Endothelial cell (in vitro differentiated cells): ENCODE data around the gene DYNC2H1. TPM values are rescaled to one million over a fixed set of nuclear protein-coding genes. Genes with fewer than 3 reads are reported as not detected.

ENCODE experiments used
- DNase-seq: peaks from one replicate; pipeline ENCODE4 v3.0.0; 2021; ENCODE audit warnings: low spot score
- H3K27ac Mint-ChIP-seq: one replicate; pipeline ENCODE4 v1.8.0; 2021; ENCODE audit warnings: mixed read lengths, inconsistent platforms; ENCODE audit not compliant: unreplicated experiment
- H3K27me3 Mint-ChIP-seq: one replicate; pipeline ENCODE4 v1.8.0; 2021; ENCODE audit warnings: mild to moderate bottlenecking, moderate library complexity, mixed read lengths, inconsistent platforms; ENCODE audit not compliant: unreplicated experiment
- H3K36me3 Mint-ChIP-seq: one replicate; pipeline ENCODE4 v1.8.0; 2021; ENCODE audit warnings: mild to moderate bottlenecking, low read depth, mixed read lengths, inconsistent platforms; ENCODE audit not compliant: unreplicated experiment
- H3K4me1 Mint-ChIP-seq: one replicate; pipeline ENCODE4 v1.8.0; 2021; ENCODE audit warnings: mild to moderate bottlenecking, mixed read lengths, inconsistent platforms; ENCODE audit not compliant: unreplicated experiment
- H3K4me3 Mint-ChIP-seq: one replicate; pipeline ENCODE4 v1.8.0; 2021; ENCODE audit warnings: mild to moderate bottlenecking, mixed read lengths, inconsistent platforms; ENCODE audit not compliant: unreplicated experiment
- H3K9me3 Mint-ChIP-seq: one replicate; pipeline ENCODE4 v1.8.0; 2021; ENCODE audit warnings: mixed read lengths, inconsistent platforms; ENCODE audit not compliant: unreplicated experiment
- total RNA-seq: library from RNA; stranded (reverse); fragmentation: NEBNext Ultra II Directional; extraction: Animal tissue kit (Norgen Biotek cat#: 25700); gene quantifications from one replicate; pipeline ENCODE4 v1.2.1, GENCODE V29; 2021; ENCODE audit not compliant: unreplicated experiment
- TF ChIP-seq, protein P1 (sequence below): fragments of 200-600 bp; sonication (generic); IDR thresholded peaks from one replicate; pipeline ENCODE4 v1.5.0; 2021; ENCODE audit warnings: antibody characterized with exemption; ENCODE audit not compliant: unreplicated experiment

The DYNC2H1 gene
- total RNA-seq, 1 donor from 2014 or later, result 7.9 TPM

- H3K4me3 Mint-ChIP-seq, result no peak overlapping the region
- H3K9me3 Mint-ChIP-seq, result no peaks in the 10 kb centered on the region
- no peaks in the 10 kb centered on the region for H3K36me3 Mint-ChIP-seq
- H3K4me1 Mint-ChIP-seq, result peaks cover 6% of the 10 kb centered on the region
- no peaks in the 10 kb centered on the region for H3K27me3 Mint-ChIP-seq
- H3K27ac Mint-ChIP-seq, result no peak overlapping the region
- no peak for DNase-seq
- TF ChIP-seq, protein P1, sequence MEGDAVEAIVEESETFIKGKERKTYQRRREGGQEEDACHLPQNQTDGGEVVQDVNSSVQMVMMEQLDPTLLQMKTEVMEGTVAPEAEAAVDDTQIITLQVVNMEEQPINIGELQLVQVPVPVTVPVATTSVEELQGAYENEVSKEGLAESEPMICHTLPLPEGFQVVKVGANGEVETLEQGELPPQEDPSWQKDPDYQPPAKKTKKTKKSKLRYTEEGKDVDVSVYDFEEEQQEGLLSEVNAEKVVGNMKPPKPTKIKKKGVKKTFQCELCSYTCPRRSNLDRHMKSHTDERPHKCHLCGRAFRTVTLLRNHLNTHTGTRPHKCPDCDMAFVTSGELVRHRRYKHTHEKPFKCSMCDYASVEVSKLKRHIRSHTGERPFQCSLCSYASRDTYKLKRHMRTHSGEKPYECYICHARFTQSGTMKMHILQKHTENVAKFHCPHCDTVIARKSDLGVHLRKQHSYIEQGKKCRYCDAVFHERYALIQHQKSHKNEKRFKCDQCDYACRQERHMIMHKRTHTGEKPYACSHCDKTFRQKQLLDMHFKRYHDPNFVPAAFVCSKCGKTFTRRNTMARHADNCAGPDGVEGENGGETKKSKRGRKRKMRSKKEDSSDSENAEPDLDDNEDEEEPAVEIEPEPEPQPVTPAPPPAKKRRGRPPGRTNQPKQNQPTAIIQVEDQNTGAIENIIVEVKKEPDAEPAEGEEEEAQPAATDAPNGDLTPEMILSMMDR, result no peak
These were observed 207.9 kb downstream of the DYNC2H1 start for GRCh38 chr11:103317118-103317517.

DNA sequence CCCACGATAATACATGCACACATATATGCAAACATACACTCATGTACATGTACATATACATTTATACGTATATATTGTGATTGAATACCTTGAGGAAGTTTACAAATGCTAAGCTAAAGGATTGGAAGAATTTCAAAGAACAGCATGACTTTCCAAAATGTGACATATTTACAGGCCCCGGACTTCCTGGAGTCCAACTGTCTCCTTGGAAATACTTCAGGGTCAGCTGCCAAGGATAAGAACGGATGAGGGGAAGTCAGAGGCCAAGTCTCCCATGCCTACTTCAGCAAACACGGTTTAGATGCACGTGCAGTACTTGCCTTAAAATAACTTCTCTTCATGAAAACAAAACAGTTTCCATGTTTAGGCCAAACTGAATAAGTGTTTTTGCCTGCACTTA lies 213.6 kb downstream of the DYNC2H1 start:
- Mint-ChIP-seq H3K27me3 (no peaks in the 10 kb centered on the region), H3K27ac (no peak overlapping the region), H3K4me3 (no peak overlapping the region), H3K36me3 (no peaks in the 10 kb centered on the region), H3K9me3 (no peaks in the 10 kb centered on the region), H3K4me1 (peaks cover 7% of the 10 kb centered on the region)
- no peak for DNase-seq
- TF ChIP-seq, protein P1, result no peak

DNA sequence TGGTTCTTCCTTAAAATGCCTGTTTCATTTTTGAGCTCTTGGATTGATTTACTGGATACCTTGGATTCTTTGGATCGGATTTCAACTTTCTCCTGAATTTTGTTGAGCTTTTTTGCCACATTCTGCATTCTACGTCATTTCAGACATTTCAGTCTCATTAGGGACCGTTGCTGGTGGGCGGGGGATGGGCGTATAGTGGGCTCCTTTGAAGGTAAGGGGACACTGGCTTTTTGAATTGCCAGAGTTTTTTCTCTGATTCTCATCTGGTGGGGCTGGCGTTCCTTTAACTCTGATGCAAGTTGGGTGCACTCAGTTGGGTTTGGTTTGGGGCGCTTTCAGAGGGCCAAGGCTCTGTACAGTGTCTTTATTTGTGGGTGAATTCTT lies 216.5 kb downstream of the DYNC2H1 start:
- DNase-seq, result peak; percentile 36
- H3K9me3 Mint-ChIP-seq, result no peaks in the 10 kb centered on the region
- peaks cover 7% of the 10 kb centered on the region for H3K4me1 Mint-ChIP-seq
- H3K36me3 Mint-ChIP-seq, result no peaks in the 10 kb centered on the region
- no peak overlapping the region for H3K4me3 Mint-ChIP-seq
- H3K27ac Mint-ChIP-seq, result no peak overlapping the region
- TF ChIP-seq, protein P1, result no peak
- no peaks in the 10 kb centered on the region for H3K27me3 Mint-ChIP-seq

GRCh38 chr11:103326070-103326794 lies 217.0 kb downstream of the DYNC2H1 start:
- no peaks in the 10 kb centered on the region for H3K36me3 Mint-ChIP-seq
- peak; percentile 65 for DNase-seq
- no peak overlapping the region for H3K4me3 Mint-ChIP-seq
- TF ChIP-seq, protein P1, result peak; percentile 67
- no peak overlapping the region for H3K27ac Mint-ChIP-seq
- no peaks in the 10 kb centered on the region for H3K9me3 Mint-ChIP-seq
- peaks cover 7% of the 10 kb centered on the region for H3K4me1 Mint-ChIP-seq
- H3K27me3 Mint-ChIP-seq, result no peaks in the 10 kb centered on the region

DNA sequence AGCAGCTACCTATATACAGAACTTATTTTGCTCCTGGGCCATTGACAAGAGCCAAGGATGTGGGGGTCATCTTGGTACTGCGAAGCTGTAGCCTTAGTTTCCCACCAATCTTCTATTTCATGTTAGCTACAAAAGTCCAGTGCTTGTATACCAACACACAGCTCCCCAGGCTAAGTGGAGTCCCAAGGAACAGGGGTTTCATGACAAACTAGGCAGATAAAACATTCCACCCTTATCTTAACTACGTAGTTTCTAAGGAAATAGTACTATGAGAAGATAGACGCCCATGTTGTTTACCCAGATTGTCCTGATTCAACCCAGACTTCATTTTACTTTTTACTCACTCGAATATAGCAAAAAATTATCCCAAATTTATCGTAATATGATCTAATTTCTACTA lies 218.5 kb downstream of the DYNC2H1 start:
- Mint-ChIP-seq H3K36me3 (no peaks in the 10 kb centered on the region), H3K4me3 (no peak overlapping the region), H3K9me3 (no peaks in the 10 kb centered on the region), H3K4me1 (peaks cover 7% of the 10 kb centered on the region), H3K27me3 (no peaks in the 10 kb centered on the region), H3K27ac (no peak overlapping the region)
- no peak for DNase-seq
- TF ChIP-seq, protein P1, result no peak
